NCI-H1417 (cell line): ENCODE results near the gene ALCAM.
"Not testable (repeated sequence)": the region's sequence is repeated elsewhere in the genome, so short reads cannot be mapped to it uniquely, and the experiment has no call there.

ENCODE experiments used
- DNase-seq, 3 experiments: peaks; one replicate each; lab custom pipeline; 2025; lab: John Stamatoyannopoulos, UW

The ALCAM gene

DNA sequence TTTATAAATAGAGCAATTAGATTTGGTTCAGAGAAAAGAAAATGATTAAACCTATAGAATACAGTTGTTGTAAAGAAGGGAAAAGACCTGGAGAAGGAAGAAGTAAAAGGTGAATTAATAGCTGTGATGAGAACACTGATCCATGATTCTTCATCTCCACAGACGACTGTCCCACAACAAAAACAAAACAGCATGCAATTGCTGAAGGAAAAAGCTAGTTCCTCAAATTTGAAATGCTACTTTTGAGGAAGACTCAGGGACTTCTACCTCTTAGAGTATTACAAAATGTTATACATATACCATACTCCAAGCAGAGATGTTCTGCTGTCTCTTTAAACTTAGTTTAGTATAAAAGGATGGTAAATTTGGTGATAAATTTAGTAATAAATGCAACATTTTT, 21.5 kb downstream of the ALCAM start:
- DNase-seq, result no peak

DNA sequence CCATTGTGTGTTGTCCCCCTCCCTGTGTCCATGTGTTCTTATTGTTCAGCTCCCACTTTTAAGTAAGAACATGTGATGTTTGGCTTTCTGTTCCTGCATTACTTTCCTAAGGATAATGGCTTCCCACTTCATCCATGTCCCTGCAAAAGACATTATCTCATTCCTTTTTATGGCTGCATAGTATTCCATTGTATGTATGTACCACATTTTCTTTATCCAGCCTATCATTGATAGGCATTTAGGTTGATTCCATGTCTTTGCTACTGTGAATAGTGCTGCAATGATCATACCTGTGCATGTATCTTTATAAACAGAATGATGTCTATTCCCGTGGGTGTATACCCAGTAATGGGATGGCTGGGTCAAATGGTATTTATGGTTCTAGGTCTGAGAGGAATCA, 23.1 kb downstream of the ALCAM start:
- DNase-seq, result not testable (repeated sequence)

DNA sequence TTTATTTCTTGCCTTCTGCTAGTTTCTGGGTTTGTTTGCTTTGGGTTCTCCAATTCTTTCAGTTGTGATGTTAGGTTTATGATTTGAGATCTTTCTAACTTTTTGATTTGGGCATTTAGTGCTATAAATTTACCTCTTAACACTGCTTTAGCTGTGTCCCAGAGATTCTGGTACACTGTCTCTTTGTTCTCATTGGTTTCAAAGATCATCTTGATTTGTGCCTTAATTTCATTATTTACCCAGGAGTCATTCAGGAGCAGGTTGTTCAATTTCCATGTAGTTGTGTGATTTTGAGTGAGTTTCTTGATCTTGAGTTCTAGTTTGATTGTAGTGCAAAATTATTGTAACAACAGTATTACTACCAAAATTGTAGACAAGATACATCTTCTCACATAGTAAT, 25.9 kb downstream of the ALCAM start:
- not testable (repeated sequence) for DNase-seq

DNA sequence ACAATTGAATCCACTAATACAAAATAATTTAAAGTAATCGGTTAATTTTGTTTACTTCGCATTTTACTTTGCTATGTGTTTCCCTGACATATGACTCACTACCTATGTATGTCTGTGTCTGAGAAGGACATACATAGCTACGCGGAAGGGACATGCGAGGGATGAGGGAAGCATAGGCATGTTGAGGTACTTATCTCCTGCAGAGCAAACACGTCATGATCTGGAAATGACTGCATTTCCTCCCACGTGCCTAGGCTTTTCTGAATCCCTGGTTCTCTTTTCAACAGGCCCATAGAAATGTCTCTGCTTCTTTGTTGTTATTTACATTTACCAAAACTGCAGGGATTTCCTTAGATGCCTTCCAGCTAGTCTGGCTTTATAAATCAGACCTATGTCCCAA, 27.5 kb downstream of the ALCAM start:
- no peak for DNase-seq

DNA sequence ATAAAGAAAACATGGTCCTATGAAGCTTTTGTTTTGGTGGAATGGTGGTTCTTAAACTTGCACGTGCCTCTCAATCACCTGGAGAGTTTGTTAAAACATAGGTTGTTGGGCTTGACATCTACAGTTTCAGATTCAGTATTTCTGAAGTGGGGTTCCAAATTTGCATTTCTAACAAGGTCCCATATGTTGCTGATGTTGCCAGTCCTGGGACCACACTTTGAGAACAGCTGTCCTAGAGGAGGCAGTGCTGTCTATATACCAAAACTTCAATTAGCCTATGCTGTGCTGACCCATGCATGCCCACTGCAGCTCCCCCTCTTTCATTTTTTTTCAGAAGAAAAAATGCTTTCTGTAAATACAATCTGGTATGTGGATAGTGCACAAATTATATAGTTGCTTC, 31.3 kb downstream of the ALCAM start:
- peak in 1 of 3 experiments; percentile 4 for DNase-seq

DNA sequence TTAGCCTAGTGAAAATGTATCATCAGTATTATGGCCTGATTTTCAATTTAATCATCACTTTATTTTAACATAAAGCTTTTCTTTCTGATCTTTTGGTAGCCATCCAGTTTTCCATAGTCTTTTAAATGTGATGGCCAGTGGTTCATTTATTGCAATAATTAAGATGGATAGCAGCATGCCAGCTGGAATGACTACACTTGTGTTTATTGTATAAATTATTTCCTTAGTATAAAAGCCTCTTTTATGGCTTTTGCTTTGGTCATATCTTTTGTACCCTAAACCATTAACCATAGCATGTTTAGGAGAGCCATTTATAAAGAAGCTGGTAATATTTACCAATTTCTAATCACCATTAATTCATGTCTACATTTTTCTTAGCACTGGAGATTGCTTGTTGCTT, 31.7 kb downstream of the ALCAM start:
- peak in 1 of 3 experiments; percentile 69 for DNase-seq

DNA sequence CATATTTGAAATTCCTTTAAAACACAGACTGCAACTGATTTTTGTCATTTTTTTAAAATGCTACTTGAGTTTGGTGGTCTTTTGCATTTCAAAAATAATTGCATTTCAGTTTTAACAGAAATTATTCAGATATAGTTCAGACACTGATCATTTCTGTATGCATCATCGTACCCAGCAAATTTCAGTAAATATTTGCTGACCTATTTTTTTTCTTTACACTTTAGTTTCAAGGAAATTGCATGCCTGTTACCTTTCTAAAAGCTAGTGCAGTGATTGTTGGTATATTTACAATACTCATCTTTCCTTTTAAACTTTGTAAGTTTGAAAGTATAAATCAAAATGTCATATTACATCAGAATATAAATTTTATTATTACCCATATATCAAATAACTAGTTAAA, 32.4 kb downstream of the ALCAM start:
- no peak for DNase-seq

DNA sequence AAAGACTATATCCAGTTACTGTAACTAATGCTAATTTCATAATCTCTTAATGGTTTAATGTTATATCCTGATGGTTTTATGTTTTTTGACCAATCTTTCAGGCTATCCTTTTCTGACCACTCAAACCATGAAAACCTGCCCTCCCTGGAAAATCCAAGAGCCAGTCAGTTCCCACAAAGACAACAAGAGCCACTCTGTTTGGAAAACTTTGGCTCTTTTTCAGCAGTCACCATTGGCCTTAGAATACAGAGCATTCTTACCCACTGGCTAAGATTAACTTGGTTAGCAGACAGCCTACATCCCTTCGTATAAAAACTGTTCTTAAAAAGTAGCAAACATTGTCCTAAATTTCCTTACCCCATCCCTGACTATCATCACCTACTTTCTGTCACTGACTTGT, 32.9 kb downstream of the ALCAM start:
- DNase-seq, result peak in 1 of 3 experiments; percentile 13

DNA sequence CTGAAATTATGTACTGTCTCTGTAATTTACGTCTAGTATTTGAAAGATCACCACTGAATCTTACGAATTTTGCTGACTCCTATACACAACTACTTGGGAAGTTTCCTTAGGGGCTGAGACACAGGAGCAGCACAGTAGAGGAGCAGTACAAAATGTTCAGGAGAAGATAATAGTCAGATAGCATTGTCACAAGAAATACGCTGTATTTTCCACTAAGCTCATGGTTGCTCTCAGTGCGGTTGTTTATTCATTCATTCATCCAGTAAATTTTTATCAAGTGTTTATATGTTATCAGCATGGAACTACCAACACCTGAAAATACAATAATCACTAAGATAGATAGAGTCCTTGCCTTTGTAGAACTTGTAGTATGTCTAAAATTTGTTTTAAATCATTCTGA, 34.5 kb downstream of the ALCAM start:
- no peak for DNase-seq

DNA sequence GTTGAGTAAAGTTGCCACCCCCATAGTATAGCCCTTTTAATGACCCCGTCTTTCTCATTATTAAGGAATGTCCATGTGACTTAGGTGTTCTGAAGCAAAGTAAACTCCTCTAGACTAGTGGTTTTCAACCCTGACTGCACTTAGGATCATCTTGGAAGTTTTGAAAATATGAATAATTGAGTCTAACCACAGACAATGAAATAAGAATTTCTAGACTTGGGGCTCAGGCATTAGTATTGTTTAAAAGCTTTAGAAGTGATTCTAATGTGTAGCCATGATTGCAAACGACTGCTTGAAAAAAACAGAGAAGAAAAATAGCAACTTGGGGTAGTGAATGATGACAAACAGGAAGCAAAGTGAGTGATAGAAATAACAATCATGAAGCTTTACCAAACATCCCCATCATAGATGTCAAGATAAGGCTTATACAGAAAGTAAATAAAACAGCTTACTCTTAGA, 35.0 kb downstream of the ALCAM start:
- no peak for DNase-seq

DNA sequence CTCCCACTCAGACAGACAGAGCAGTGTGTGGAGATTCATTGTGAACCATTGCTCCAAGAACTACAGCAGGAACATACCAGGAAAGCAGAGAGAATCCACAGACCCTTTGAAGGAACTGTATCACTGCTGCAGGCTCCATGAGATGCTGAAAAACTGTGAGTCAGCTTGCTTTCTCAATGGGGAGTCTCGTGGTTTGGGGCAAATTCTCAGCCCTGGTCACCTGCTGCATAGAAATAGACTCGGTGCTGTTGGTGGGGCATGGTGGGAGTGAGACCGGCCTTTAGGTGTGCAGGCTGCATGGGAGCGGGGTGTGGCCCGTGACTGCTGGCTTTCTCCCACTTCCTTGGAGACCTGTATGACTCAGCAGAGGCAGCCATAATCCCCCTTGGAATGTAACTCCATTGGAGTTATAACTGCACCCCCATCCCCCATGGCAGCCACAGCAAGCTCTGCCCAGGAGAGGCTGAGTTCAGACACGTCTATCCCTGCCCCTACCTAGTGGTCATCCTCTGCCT, 35.6 kb downstream of the ALCAM start:
- no peak for DNase-seq

DNA sequence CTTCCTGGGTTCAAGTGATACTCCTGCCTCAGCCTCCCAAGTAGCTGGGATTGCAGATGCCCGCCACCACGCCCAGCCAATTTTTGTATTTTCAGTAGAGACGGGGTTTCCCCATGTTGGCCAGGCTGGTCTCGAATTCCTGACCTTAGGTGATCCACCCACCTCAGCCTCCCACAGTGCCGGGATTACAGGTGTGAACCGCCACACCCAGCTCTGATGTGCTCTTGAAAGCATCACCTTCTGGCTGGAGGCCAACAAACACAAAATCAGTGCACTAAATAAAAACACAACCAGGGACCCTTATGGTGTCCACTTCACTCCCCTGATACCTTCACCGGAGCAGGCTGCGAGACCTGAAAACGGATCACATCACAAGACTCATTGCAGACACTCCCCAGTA, 36.3 kb downstream of the ALCAM start:
- DNase-seq, result not testable (repeated sequence)

DNA sequence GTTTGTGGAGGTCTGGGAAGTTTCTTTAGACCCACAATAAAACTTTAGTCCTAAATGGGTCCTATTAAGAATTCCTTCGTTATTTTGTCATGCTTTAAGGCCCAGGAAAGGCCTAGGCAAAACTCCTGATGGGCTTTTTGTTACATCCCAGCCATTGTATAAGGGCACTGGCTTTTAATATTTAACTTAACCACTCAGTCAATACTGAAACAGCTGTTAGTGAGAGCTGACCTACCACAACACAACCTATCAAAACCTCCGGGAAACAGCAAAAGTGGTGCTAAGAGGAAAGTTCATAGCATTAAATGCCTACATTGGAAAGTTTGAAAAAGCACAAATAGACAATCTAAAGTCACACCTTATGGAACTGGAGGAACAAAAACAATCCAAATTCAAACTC, 39.6 kb downstream of the ALCAM start:
- DNase-seq, result no peak

DNA sequence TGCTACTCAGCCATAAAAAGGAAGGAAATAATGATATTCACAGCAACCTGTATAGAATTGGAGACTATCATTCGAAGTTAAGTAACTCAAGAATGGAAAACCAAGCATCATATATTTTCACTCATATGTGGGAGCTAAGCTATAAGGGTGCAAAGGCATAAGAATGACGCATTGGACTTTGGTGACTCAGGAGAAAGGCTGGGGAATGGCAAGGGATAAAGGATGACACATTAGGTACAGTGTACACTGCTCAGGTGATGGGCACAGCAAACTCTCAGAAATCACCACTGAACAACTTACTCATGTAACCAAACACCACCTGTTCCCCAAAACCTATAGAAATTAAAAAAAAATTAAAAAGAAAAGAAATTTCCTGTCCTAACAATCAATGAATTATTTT, 42.7 kb downstream of the ALCAM start:
- no peak for DNase-seq

DNA sequence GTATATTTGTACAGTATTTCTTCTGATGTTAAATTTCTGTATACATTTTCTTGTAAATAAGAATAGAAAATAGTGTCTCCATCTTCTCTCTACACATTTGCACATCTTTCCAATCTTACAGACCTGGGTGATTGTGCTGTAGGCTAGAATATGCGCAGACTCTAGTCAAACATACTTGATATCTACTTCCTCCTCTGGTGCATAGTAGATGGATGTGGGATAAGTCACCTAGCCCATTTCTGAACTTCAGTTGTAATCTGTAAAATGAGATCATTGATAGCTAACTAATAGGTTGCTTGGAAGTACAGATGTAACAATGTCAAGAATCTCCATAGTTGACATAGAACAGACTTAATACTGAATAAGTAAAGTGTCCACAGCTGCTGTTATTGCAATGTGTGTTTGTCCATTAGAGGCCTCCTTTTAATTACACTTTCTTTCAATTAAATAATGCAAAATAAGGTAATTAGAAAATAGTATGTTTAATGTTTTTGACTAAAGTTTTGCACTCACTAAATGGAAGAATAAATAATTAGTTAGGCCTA, 46.7 kb downstream of the ALCAM start:
- DNase-seq, result no peak

DNA sequence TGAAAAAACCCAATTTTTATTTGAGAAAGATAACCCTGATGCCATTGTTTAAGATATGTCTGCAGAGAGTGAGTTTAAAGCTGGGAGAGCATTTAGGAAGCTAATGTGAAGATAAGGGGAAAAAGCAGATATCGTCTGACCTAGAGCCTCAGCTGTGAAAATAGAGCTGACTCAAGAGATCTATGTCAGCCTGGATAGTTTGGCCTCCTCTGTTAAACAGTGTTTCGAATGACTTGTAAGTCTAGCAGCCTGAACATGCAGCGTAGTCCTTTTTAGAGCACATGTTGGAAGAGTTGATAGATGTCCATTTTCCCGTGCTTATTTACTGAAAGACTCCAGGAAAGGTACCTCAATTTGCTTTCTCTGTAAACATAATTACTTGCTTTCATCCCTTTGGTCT, 48.1 kb downstream of the ALCAM start:
- peak in 1 of 3 experiments; percentile 48 for DNase-seq

DNA sequence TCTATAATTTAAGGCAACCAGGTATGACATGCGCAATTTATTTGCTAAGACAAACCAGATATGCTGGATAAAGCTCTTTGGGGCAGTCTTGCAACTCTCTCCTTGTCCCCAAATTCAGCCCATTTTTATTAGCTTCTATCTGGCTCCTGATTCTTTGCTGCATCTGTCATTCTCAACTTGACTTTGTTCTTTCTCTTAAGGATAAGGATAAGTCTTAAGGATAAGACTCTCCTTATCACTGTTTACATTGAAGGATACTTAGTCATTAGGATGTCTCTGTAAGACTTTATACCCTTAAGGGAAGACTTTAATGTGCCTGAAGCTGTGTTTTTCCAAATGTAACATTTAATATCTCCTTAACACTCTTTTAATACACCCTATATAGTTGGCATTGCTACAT, 49.2 kb downstream of the ALCAM start:
- no peak for DNase-seq

DNA sequence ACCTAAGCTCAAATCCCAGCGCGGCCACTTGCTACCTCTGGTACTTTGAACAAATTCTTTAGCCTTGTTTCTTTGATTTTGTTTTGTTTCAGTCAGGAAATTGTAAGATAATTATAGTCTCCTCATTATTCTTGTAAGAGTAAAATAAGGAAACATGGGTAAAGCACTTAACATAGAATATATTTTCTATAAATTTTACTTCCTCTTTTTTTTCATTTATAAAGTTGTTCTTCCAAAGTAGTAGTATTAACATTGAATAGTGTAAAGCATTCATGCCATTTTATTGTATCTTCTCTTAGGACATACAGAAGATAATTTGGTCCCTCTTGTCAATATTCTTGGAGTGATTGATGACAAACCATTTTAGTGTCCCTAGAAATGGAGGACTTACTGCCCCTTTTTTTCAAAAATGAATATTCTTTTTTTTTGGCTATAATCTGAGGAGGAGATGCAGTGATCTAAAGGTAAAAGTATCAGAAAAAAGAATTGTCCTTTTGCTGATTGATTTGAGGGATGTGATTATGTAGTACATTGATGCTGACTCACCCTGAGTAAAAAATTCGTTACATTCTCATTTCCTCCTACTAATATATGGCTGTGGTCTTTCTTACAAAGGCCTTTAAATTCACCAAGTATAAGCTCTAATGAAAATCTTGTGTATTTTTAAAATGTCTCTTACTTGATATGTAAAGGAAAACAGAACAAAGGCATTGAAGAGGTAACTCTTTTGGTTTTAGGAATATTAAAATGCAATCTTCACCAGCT, 51.0 kb downstream of the ALCAM start:
- no peak for DNase-seq

DNA sequence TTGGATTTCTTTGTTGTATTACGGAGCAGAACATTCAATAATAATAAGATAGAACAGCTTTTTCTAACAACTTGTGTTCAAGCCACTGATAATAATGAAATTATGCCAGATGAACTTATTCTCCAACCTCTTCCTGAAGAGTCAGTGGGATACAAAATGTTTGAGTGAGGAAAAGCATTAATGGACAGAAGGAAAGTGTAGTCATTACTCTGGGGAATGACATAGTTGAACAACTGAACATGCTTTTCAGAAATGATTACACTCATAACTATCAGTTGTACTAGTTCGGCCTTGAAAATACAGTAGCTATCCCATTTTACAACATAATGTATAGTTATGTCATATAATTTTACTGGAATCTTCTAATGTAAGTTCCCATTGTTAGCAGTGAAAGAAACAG, 55.9 kb downstream of the ALCAM start:
- DNase-seq, result no peak

DNA sequence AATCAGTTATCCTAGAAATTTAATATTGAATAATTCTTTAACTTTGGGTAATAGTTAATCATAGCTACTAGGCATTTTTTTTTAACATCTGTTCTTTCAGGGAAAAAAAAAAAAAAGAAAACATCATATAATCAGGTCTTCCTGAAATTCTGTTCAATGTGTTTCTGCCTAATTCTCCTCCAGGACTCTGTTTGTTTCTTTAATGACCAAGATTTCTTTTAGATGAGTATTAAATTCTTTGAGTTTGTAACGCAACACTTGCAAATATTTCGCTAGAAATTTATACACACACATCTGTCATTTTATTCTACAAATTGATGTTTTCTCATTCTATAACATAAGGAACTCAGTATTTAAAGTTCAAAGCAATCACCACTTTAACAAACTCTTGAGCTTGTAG, 56.7 kb downstream of the ALCAM start:
- DNase-seq, result no peak

DNA sequence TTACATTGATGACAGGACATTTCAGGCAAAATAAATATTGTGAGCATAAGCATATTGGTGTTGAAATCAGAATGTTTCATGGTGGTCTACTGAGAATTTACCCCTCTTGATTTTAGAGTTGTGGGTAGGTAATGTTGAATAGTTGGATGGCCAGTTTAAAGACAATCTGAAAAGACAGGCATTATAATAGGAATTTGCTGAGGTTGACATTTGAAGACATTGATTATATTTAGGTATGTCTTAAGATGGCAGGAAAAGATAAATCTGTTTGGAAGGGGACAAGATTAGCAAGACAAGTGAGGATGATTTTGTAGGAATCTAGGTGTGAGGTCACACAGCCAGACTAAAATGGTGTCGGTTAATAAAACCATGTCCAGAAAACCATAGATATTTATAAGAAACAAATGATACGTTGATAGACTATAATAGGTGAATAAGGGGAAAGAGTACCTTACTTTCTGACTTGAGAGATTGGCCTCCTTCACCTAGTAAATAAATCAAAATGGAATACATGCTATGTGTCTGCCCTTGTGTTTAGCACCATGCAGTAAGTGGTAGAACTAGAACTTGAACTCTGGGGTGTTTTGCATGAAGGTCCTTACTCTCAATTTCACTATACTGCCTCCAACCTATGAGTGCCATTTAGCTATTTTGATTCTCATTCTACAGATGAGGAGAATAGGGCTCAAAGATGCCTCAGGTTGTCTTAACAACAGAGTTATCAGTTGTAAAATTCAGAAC, 57.9 kb downstream of the ALCAM start:
- no peak for DNase-seq

DNA sequence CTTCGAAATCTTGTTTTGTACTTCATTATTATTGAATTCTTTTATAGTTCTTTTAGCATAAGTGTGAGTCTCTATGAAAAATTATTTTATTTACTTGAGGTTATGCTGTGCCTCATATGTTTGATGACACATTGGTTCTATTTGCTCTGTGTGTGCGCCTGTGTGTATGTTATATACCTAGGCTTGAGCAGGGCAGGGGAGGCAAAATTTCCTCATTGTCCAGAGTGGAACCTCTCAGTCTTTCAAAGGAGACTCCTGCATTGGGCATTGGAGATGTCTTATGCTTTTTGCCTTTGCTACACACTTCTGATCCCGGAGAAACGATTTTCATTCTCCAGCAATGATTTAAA, 58.4 kb downstream of the ALCAM start:
- DNase-seq, result no peak

DNA sequence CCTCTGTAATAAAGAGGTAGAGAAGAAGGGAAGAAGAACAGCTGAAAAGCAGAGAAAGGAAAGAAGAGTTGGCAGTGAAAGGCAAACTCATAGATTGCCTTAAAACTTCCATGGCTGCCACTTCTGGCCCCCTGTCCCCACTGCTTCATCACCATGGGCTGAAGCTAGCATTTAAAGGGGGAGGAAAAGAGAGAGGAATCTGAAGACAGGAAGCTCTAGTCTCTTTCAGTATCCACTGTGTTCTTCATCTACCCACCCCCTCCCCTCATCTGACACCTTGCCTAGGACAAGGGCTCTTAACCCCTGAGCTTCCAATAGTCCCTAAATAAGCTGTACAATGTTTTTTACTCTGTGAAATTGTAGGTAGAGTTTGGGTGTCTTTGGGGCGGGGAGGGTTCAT, 60.6 kb downstream of the ALCAM start:
- DNase-seq, result no peak
